ENCODE results near the gene IFI35.

The IFI35 gene

GRCh38 chr17:43062984-43063638 lies 56.5 kb downstream of the IFI35 start:
- FAIRE-seq: no peak
- DNase-seq (ENCODE audit: insufficient read length, low spot score): no peak
- no peak for TF ChIP-seq CTCF (IDR thresholded peaks at IDR 0.05; ENCODE audit: insufficient read depth, missing control alignments)
